Right cardiac atrium (tissue), 5 donors: ENCODE measurements around the gene PAX2. TPM values are rescaled to one million over a fixed set of nuclear protein-coding genes. Genes with fewer than 3 reads are reported as not detected.

Experiments used
- ATAC-seq, 2 donors: fragments of 200-7000 bp; cut with Tn5 transposase; one replicate each; pipeline versions ENCODE4 v1.8.0 to v1.9.1; 2020; ENCODE audit warnings: moderate library complexity in 2 of 2, mild to moderate bottlenecking in 1 of 2
- DNase-seq, 3 donors: peaks; one replicate each; pipeline ENCODE4 v3.0.0-alpha.2; 2020
- H3K27ac ChIP-seq: one replicate; pipeline ENCODE4 v1.5.1; 2013; ENCODE audit warnings: mild to moderate bottlenecking, low read length, control low read depth, moderate library complexity
- H3K27me3 ChIP-seq: one replicate; pipeline ENCODE4 v1.6.1; 2013; ENCODE audit not compliant: control insufficient read depth, insufficient read depth
- H3K4me1 ChIP-seq: one replicate; pipeline ENCODE4 v1.6.1; 2013; ENCODE audit warnings: low read length; ENCODE audit not compliant: control insufficient read depth, insufficient read depth
- H3K4me3 ChIP-seq: one replicate; pipeline ENCODE4 v1.5.1; 2013; ENCODE audit warnings: low read length, control low read depth
- H3K9me3 ChIP-seq: one replicate; pipeline ENCODE4 v1.6.1; 2013; ENCODE audit warnings: low read length; ENCODE audit not compliant: control insufficient read depth
- WGBS: extraction: QIAGEN DNeasy Blood & Tissue Kit; methylation state at CpG from one replicate; pipeline ENCODE4 v1.1.7; 2013; 5-methylcytosine and 5-hydroxymethylcytosine counted together
- intact Hi-C, 4 donors: fragments of 100-400 bp; cut with DNase I; formaldehyde crosslinking; loops; one replicate each; pipeline versions ENCODE4 v1.11.0 to v1.14.0; 2022 to 2023
- polyA plus RNA-seq: library from polyadenylated mRNA; stranded (reverse); fragments of 200-250 nt; gene quantifications from one replicate; pipeline ENCODE4 v1.2.3, GENCODE V29; 2013
- total RNA-seq, 4 donors: library from RNA; stranded (reverse); fragmentation: NEBNext Ultra II Directional; extraction: Animal tissue kit (Norgen Biotek cat#: 25700); gene quantifications; one replicate each; pipeline ENCODE4 v1.2.1, GENCODE V29; 2021
- donor health status: healthy with polysubstance abuse.
- donor health status: DM: no; HTN: yes; CAD: no.
- donor health status: DM: no; HTN: no; CAD: no.
- donor health status: DM: no; HTN: yes; CAD: no; lungs with severe emphysema.
- donor health status: DM: yes; HTN: yes; CAD: no.

The PAX2 gene
- total and polyA plus RNA-seq, 5 donors = not detected

DNA sequence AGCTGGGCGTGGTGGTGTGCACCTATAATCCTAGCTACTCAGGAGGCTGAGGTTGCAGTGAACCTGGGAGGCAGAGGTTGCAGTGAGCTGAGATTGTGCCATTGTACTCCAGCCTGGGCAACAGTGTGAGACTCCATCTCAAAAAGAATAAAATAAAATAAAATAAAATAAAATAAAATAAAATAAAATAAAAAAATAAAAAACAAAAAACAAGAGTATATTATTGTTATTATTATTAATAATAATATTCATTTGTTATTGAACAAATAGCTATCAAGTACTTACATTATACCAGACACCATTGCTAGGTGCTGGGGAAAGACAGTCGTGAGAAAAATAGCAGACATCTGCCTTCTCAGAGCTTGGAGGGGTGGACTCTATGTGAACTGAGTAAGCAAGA lies 24.1 kb downstream of the PAX2 start:
- intact Hi-C loops = no loop called here
- DNase-seq = no peak
- H3K4me1 ChIP-seq = no peaks in the 10 kb centered on the region
- peaks cover 2% of the 10 kb centered on the region for H3K27me3 ChIP-seq
- WGBS = 87% methylated on average over 2 of the region's 2 CpGs
- no peak overlapping the region for H3K4me3 ChIP-seq
- no peaks in the 10 kb centered on the region for H3K9me3 ChIP-seq
- H3K27ac ChIP-seq = no peak overlapping the region
- ATAC-seq = no peak

DNA sequence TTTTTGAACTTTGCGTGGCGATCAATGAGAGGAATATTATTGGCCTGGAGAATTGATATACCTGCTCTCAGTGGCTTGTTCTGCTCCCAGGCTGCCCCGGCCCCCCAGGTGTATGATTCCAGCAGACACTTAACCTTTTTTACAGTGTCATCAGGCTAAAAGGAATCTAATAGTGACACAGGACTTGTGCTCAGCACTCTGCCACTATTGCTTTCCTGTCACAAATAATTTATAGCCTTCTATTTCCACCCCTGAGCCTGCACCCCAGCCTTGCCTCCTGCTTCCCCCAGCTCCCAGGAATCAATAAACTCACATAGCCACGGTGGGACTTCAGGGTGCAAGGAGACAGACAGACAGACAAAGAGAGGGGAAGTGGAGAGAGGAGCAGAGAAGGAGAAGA lies 28.3 kb downstream of the PAX2 start:
- no peaks in the 10 kb centered on the region for H3K27me3 ChIP-seq
- DNase-seq = no peak
- H3K27ac ChIP-seq = no peak overlapping the region
- no peak for ATAC-seq
- no peaks in the 10 kb centered on the region for H3K4me1 ChIP-seq
- H3K4me3 ChIP-seq = no peak overlapping the region
- no peaks in the 10 kb centered on the region for H3K9me3 ChIP-seq
- intact Hi-C loops = no loop called here
- WGBS = 74% methylated on average over 4 of the region's 4 CpGs

DNA sequence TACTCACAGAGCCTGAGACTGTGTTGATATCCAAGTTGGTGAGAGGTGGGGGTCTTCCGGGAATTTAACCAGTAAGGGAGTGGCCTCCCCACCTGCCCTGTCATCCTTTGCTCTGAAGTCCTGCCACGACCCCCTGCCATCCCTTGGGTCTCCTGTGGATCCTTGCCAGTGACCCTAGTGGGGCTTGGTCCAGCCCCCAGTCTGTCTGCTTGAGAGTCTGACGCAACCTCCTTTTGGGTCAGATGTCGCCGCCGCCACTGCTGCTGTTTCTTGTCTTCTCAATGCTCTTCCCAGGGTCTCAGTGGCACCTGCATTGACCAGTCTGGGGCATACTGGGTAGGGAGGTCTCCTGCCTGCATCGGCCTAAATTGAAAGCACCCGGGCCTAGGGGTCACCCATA lies 28.8 kb downstream of the PAX2 start:
- H3K9me3 ChIP-seq = no peaks in the 10 kb centered on the region
- ATAC-seq (no peak), DNase-seq (no peak)
- H3K4me1 ChIP-seq = no peaks in the 10 kb centered on the region
- no peak overlapping the region for H3K4me3 ChIP-seq
- WGBS = 74% methylated on average over 8 of the region's 8 CpGs
- H3K27ac ChIP-seq = no peak overlapping the region
- no peaks in the 10 kb centered on the region for H3K27me3 ChIP-seq
- intact Hi-C loops = no loop called here

DNA sequence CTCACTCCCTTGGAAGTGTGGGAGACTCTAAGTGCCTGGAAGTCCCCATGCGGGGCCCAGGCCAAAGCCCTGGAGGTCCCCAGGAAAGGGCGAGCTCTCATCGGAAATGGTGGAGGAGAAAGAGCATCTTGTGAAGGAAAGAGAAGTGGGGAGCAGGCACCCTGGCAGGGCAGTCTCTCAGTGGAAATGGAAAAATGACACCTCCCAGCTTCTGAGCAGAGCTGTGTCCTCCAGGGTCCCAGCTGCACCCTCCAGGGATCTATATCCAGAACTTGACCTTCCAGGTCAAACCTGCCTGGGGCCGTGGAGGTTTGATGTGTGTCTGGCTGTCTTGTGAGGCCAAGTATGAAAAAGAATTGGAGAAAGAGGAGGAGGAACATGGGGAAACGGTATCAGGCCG lies 29.5 kb downstream of the PAX2 start:
- no peak for ATAC-seq
- intact Hi-C loops = no loop called here
- H3K4me3 ChIP-seq = no peak overlapping the region
- no peaks in the 10 kb centered on the region for H3K4me1 ChIP-seq
- no peaks in the 10 kb centered on the region for H3K27me3 ChIP-seq
- WGBS = 61% methylated on average over 6 of the region's 6 CpGs
- H3K27ac ChIP-seq = no peak overlapping the region
- DNase-seq = no peak
- no peaks in the 10 kb centered on the region for H3K9me3 ChIP-seq

DNA sequence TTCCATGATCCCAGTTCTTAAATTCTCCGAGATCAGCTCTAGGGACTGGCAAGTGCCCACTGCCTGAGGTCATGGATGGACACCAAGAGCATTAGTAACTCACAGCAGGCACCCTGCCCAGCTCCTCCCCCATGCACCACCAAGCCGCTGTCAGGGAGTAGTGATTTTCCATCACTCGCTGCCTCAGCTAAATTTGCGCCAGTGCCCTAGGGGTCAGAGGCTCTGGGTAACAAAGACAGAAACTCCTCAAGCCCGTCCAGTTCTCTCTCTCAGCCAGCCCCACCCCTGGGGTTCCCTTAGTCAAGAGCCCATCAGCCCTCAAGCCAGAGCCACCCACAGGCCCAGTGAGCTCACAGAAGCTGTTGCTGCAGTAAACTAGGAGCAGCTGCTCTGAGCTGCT lies 30.0 kb downstream of the PAX2 start:
- H3K9me3 ChIP-seq = no peaks in the 10 kb centered on the region
- WGBS = 54% methylated on average over 5 of the region's 5 CpGs
- ATAC-seq = no peak
- intact Hi-C loops = no loop called here
- DNase-seq = peak in 2 of 3 donors; percentile 41 to 54
- H3K27me3 ChIP-seq = no peaks in the 10 kb centered on the region
- H3K27ac ChIP-seq = no peak overlapping the region
- H3K4me3 ChIP-seq = no peak overlapping the region
- no peaks in the 10 kb centered on the region for H3K4me1 ChIP-seq

DNA sequence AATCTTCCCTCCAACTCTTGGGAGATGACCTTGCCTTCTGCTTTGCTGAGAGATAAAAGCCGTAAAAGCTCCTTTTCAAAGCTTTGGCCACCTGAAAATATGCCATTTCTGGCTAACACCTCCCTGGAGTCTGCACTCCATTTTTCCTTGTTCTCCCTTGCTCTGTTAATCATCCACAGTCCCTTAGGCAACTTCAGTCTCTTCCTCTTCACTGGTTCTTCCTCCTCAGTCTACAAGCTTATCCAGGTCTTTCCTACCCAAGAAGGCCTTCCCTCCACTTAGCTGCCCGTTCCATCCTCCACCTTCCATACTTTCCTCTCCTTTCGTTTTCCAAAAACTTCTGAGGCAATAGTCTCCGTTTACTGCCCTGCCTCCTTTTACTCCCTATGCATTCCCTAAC lies 30.5 kb downstream of the PAX2 start:
- Histone ChIP-seq H3K4me3 (no peak overlapping the region), H3K4me1 (no peaks in the 10 kb centered on the region), H3K27me3 (no peaks in the 10 kb centered on the region), H3K9me3 (no peaks in the 10 kb centered on the region), H3K27ac (no peak overlapping the region)
- 66% methylated on average over 4 of the region's 4 CpGs for WGBS
- DNase-seq (no peak), ATAC-seq (no peak)
- intact Hi-C loops = no loop called here

DNA sequence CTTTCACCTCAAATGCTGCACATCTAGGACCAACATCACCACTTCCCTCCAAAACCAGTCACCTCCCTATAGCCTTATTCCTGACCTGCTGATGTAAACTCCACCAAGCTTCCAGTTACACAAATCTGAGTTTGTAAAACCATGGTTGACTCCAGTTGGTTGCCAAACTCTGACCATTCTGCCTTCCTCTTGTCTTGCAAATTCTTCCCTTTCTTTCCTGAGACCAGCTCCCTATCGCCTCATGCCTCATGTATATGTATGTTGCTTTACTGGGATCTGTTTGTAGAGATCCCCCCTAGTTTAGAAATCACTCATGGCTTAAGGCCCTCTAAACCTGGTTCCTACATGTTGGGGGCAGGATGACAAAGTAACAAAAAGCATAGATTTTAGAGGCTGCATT lies 31.3 kb downstream of the PAX2 start:
- ATAC-seq = no peak
- Histone ChIP-seq H3K27me3 (no peaks in the 10 kb centered on the region), H3K9me3 (no peaks in the 10 kb centered on the region), H3K4me1 (no peaks in the 10 kb centered on the region), H3K27ac (no peak overlapping the region), H3K4me3 (no peak overlapping the region)
- DNase-seq = no peak
- intact Hi-C loops = no loop called here
- WGBS = 41% methylated on average over 1 of the region's 1 CpG

DNA sequence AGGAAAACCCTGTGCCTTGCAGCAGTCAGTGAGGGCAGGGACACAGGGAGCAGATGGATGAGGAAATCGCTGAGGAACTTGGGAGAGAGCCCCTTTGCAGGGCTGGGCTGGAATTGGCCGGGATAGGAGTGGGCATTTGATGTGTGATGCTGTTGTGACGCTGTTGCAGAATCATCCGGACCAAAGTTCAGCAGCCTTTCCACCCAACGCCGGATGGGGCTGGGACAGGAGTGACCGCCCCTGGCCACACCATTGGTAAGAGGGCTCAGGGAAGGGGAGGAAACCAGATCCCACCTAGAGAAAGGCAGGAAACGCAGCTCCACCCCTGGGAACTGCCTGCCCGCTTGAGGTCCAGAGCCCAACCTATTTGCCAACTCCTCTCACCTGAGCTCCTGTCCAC lies 33.9 kb downstream of the PAX2 start:
- H3K27ac ChIP-seq = no peak overlapping the region
- DNase-seq = no peak
- intact Hi-C loops = no loop called here
- no peaks in the 10 kb centered on the region for H3K4me1 ChIP-seq
- no peak for ATAC-seq
- H3K27me3 ChIP-seq = no peaks in the 10 kb centered on the region
- no peaks in the 10 kb centered on the region for H3K9me3 ChIP-seq
- WGBS = 77% methylated on average over 9 of the region's 9 CpGs
- no peak overlapping the region for H3K4me3 ChIP-seq

DNA sequence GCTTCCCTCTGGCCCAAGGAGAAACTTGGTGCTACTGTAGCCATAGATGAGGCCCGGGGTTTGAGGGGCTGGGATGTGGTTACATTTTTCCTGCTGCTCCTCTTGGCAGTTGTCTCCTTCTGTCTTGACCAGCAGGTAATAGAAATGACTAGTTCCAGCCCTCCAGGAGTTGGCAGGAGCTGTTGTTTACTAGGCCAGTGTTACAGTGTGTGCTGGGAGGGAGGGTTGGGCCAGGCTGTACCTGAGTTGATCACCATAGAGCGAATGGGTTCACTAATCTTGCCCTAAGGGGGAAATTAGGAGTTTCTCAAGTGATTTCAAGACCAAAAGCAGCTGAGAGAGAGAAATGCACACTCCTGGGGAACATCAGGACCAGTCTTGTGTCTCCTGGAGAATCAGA lies 34.9 kb downstream of the PAX2 start:
- intact Hi-C loops = no loop called here
- Histone ChIP-seq H3K4me1 (no peaks in the 10 kb centered on the region), H3K9me3 (no peaks in the 10 kb centered on the region), H3K27me3 (no peaks in the 10 kb centered on the region), H3K27ac (no peak overlapping the region), H3K4me3 (no peak overlapping the region)
- no peak for ATAC-seq
- no peak for DNase-seq
- 67% methylated on average over 2 of the region's 2 CpGs for WGBS

DNA sequence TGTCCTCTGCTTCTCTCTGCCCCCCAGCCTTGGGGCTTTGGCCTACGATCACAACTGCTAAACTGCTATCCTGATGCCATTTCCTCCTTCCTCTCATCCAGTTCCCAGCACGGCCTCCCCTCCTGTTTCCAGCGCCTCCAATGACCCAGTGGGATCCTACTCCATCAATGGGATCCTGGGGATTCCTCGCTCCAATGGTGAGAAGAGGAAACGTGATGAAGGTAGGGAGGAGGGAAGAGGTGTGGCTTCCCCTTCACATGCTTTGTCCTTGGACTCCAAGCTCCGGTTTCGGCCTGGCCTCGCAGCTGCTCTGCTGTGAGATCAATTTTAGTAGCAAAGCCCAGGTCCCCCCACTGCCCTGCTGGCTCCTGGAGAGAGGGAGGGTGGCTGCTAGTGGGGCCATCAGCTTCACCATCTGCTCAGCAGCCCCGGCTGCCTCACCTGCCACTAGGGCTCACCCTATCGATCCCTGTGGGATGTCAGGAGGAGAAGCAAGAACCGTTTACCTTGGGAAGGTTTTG lies 35.8 kb downstream of the PAX2 start:
- DNase-seq (no peak), ATAC-seq (no peak)
- no peaks in the 10 kb centered on the region for H3K27me3 ChIP-seq
- H3K9me3 ChIP-seq = no peaks in the 10 kb centered on the region
- WGBS = 56% methylated on average over 11 of the region's 11 CpGs
- intact Hi-C loops = no loop called here
- no peak overlapping the region for H3K27ac ChIP-seq
- H3K4me1 ChIP-seq = no peaks in the 10 kb centered on the region
- H3K4me3 ChIP-seq = no peak overlapping the region

DNA sequence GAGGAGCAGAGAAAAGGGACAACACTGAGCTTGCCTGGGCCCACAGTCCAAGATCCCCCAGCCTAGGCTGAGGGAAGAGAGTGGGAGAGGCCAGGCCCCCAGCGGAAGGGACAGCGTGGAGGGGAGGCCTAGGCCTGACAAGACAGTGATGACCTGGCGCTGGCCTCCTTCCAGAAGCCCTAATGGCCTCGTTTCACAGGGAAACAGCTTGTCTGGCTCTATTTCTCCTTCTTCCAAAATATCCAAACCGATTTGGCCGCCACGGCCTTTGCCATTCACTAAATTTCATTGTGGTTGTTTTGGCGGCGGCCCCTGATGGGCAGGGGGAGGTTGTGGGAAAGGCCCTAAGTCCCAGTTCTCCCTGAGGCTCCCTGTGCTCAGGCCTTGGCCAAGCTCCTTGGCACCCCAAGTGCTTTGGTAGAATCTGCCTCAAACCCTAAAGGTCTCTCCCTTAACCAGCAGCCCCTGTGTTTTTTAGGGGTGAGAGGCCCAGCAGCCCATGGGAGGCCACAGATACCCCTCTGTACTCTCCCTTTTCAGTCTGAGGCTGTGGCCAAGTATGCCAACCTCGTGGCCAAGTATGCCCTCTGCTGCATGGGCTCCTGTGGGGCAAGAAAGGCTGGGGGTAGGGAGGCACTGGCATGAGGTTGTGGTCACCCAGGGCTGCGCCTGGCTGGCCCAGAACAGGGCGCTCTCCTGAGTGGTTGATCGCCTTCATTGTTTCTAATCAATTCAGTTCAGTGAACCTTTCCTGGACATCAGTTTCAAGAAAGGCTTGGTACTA lies 37.3 kb downstream of the PAX2 start:
- no peaks in the 10 kb centered on the region for H3K27me3 ChIP-seq

DNA sequence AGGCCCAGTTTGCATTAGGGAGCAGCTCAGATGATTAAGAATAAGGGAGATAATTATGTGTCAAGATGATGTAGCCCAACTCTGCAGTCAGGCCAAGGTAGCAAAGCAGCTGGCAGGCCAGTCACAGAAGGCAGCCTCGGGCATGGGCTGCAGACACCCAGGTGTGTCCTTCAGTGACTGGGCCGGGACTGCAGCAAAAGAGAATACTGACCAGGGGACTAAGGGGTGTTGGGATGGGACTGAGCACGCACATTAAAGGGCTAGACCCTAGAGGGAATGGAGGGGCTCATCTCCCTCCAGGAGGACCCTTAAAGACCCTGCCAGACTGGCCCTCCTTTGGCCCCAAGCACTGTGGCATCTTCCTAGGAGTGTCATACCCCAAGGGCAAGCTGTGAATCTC lies 38.7 kb downstream of the PAX2 start:
- H3K4me1 ChIP-seq = no peaks in the 10 kb centered on the region
- intact Hi-C loops = no loop called here
- H3K4me3 ChIP-seq = no peak overlapping the region
- 83% methylated on average over 3 of the region's 3 CpGs for WGBS
- H3K9me3 ChIP-seq = no peaks in the 10 kb centered on the region
- no peak for DNase-seq
- no peak overlapping the region for H3K27ac ChIP-seq
- no peak for ATAC-seq
- no peaks in the 10 kb centered on the region for H3K27me3 ChIP-seq

More for the DNA sequence above, 37.3 kb downstream of the PAX2 start:
- Histone ChIP-seq H3K4me1 (no peaks in the 10 kb centered on the region), H3K9me3 (no peaks in the 10 kb centered on the region), H3K27ac (no peak overlapping the region), H3K4me3 (no peak overlapping the region)
- DNase-seq = no peak
- WGBS = 71% methylated on average over 13 of the region's 13 CpGs
- intact Hi-C loops = no loop called here
- no peak for ATAC-seq
